Amniotic stem cell (primary cell): Measurements from ENCODE around the gene EPAS1.

Source experiments
- DNase-seq: peaks from one replicate; lab custom pipeline; 2025; lab: John Stamatoyannopoulos, UW

EPAS1 gene

DNA sequence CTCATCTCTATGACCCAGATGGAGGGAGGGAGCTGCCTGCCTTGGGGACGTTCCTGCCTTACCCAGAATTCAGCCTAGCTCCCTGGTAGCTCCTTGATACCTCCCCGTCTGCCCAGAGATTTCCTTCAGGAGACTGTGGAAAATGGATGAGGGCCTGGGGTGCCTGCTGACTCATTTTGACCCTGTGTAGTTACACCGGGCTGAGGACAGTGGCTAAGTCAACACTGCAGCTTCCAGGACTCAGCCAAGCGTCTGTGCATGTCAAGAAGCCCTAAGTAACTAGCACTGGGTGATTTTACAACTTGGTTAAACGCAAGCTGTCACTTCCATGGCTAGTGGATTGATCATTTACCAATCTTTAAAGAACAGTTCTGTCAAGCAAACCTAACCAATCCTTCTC, 23.3 kb upstream of the EPAS1 start:
- DNase-seq, result no peak

- no peak for DNase-seq
Measured at GRCh38 chr2:46274586-46274985, 22.6 kb upstream of the EPAS1 start.

GRCh38 chr2:46275995-46276394, 21.2 kb upstream of the EPAS1 start:
- DNase-seq, result no peak

DNA sequence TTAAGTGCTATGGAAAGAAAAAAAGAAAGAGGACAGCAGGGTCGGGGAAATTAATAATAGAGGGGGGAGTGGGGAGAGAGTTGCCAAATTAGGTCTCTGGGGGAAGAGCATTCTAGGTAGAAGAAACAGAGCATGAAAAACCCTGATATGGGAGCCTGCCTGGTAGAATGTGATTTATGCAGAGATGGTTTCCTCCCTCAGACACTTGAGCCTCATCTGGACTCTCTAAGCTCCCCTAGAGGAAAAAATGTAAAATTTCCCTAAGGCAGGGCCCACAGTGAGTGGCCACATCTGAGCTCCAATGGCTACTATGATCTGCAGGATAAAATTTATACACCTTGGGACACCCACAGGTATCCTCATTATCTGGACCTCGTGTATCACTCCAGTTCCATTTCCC, 20.6 kb upstream of the EPAS1 start:
- no peak for DNase-seq

GRCh38 chr2:46277431-46278190, 19.6 kb upstream of the EPAS1 start:
- no peak for DNase-seq

- no peak for DNase-seq
Measured at GRCh38 chr2:46278952-46279351, 18.3 kb upstream of the EPAS1 start.

- DNase-seq, result no peak
Measured at GRCh38 chr2:46281939-46282338, 15.3 kb upstream of the EPAS1 start.

DNA sequence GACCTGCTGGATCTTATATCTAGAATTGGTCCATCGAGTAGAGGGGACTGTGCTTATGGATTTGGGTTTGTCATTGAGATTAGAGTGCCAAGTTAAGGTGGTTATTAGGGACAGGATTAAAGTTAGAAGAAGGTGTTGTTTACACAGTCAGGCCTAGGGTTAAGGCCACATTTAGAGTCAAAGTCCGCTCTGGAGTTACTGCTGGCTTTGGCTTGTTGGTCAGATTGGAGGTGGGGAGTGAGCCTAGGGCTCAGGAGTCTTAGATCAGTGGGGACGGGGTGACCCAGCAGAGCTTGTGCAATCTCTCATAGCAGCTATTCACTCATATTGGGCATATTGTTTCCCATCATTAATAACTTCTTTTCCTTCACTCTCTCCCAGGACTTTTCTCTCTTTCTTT, 13.5 kb upstream of the EPAS1 start:
- no peak for DNase-seq

GRCh38 chr2:46284260-46284659, 12.9 kb upstream of the EPAS1 start:
- no peak for DNase-seq

- DNase-seq, result no peak
Measured at GRCh38 chr2:46284796-46285195, 12.4 kb upstream of the EPAS1 start.

GRCh38 chr2:46286715-46287114, 10.5 kb upstream of the EPAS1 start:
- DNase-seq, result no peak

GRCh38 chr2:46290078-46290477, 7.1 kb upstream of the EPAS1 start:
- DNase-seq, result no peak

DNA sequence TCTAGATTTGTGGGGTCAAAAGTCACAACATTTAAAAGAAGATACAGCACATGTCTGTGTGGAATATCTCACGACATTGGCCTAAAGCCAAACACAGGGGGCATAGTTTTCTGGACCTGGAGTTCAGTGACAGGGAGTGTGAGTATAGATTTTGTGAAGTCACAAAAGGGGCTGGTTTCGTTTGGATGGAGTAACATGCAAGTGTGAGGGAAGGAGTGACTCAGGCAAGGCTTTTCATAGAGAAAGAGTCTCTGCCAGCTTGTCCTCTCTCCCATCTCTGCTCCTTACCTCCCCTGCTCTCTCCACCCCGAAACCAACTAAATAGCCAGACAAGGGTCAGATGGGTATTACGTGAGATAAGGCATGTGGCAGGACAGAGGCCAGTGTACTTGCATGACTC, 3.7 kb upstream of the EPAS1 start:
- no peak for DNase-seq

DNA sequence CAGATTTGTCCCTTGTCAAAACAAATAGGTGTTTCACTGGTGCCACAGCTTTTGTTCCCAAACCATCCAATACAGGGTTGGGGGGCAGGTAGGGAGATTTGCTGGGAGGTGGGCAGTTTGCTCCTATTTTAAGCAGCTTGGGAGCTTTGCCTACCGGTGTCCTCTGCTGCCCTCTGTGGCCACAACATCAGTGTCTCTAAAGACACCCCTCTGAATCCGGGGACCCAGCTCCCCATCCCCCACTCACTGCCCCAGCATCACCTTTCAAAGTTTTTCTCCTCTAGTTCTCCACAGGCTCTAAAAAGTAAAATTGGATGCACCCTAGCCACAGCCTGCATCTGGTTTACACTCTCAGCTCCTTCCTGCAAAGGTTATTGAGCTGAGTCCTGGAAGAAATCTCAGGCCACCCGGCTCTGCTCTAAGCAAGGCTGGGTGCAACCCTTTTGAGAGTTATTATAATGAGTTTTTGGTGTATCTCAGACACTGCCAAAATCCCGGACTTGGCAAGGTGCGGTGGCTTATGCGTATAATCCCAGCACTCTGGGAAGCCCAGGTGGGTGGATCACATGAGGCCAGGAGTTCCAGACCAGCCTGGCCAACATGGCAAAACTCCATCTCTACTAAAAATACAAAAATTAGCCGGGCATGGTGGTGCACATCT, 2.9 kb upstream of the EPAS1 start:
- DNase-seq, result no peak

DNA sequence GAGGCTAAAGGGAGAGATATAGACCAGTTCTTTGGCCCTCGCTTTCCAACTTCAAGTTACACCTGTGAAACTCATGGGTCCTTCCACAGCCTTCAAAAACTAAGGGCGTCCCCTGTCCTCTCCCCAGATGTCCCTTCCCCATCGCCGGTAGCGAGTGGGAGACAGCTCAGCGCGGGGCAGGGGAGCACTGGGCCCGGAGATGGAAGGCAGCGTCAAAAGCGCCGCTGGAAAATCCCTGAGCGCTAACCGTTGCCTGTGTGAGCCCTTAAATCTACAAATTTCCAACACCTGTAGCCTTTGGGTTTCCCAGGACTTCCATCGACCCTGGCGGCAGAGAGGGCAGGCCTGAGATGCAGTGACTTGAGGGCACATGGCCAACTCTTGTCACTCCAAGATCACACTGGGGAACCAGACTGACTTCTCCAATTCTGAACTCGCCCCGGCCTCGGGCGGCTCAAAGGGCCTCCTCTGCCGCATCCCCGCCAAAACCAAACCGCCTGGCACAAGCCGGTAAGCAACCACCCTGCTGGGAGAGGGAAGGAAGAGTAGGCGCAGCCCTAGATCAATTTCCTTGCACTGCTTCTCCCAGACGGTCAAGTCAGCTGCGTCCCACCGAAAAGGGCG, 879 bp upstream of the EPAS1 start:
- DNase-seq, result no peak

DNA sequence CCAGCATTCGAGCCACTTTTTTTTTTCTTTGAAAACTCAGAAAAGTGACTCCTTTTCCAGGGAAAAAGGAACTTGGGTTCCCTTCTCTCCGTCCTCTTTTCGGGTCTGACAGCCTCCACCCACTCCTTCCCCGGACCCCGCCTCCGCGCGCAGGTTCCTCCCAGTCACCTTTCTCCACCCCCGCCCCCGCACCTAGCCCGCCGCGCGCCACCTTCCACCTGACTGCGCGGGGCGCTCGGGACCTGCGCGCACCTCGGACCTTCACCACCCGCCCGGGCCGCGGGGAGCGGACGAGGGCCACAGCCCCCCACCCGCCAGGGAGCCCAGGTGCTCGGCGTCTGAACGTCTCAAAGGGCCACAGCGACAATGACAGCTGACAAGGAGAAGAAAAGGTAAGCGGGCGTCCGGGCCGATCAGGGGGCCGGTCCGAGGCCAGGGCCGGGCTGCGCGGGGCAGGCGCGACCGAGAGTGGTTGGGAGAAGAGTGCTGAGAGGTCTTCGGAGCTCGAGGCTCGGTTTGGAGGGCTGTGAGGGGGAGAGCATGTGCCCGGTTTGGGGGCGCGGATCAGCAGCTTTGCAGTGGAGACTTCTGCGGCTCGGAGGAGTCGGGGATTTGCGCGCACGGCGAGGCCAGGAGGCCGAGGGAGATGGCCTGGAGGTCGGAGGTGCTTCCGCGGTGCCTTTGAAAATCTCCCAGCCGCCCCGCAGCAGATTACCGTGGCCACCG, 502 bp downstream of the EPAS1 start:
- no peak for DNase-seq

GRCh38 chr2:46298272-46298521, 990 bp downstream of the EPAS1 start:
- DNase-seq, result no peak

GRCh38 chr2:46298522-46299353, 1.5 kb downstream of the EPAS1 start:
- DNase-seq, result no peak

DNA sequence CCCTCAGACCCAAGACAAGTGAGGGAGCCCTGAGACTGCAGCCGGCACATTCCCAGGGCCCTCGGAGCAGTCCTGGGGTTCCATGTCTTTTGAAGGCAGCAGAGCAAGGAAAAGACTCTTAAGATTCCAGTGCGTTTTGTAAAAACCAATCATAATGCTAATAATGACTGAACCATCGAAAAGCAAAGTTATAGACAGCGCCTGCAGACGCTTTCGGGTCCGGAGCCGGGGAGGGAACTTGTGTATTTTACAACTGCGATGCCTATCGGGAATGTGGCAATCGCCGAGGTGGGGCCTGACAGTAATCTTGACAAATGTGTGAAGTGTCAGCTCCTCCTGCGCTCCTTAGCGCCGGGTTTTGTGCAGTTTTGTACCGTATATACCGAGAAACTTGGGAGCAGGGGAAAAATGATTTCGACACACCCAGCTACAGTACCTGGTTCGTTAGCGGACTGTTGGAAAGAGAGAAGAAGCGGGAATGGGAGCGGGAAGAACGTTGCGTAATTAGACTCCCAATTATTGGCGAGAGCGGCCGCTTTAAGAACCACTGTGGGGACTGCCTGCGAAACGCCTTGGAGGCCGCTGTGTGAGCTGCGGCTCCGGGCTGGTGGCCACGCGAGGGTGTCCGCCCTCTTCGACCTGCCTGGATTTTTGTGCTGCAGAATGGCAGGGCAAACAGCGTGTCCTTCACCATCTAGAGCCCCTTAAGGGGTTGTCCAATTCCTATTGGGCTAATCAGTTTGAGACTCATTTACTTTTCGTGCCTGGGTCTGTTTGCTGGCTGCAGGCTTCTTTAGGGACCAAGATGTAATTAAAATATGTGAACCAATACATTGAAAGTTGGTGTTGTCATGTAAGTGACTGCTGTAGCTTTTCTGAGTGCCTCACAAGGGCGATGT, 2.4 kb downstream of the EPAS1 start:
- DNase-seq, result no peak

GRCh38 chr2:46300406-46300832, 3.2 kb downstream of the EPAS1 start:
- DNase-seq, result no peak
